ENCODE results near the gene NECAP2. TPM values are rescaled to one million over a fixed set of nuclear protein-coding genes. Genes with fewer than 3 reads are reported as not detected.

Gene NECAP2
- total and polyA plus RNA-seq, 12 donors, result 36.4 to 104 (median 63.5) TPM

GRCh38 chr1:16393570-16394521 lies 46.7 kb upstream of the NECAP2 start:
- peaks cover 36 to 51% of the 10 kb centered on the region in 2 donors for H3K4me1 ChIP-seq (replicated peaks in 1 of 2)

DNA sequence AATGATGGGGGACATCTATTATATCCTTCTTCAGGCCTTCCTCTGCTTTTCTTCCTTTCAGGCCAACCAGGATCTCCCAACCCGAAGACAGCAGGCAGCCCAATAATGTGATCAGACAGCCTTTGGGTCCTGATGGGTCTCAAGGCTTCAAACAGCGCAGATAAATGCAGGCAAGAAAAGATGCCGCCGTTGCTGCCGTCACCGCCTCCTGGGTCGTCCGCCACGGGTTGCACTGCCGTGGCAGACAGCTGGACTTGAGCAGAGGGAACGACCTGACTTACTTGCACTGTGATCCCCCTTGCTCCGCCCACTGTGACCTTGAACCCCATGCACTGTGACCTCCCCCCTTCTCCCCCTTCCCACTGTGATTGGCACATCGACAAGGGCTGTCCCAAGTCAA lies 45.5 kb upstream of the NECAP2 start:
- peaks cover 36 to 47% of the 10 kb centered on the region in 2 donors for H3K4me1 ChIP-seq (replicated peaks in 1 of 2)
- TF ChIP-seq POLR2A (IDR thresholded peaks at IDR 0.05), result no peak
- TF ChIP-seq CTCF (IDR thresholded peaks at IDR 0.05), result no peak
- no peaks in the 10 kb centered on the region for H3K27me3 ChIP-seq
- intact Hi-C loops (cut with DNase I), result no loop called here
- H3K9me3 ChIP-seq (replicated peaks in 1 of 3), result no peaks in the 10 kb centered on the region
- peak overlapping the region in 1 of 5 donors; percentile 25 for H3K27ac ChIP-seq
- DNase-seq, result no peak
- WGBS, 4 donors, result 77 to 79% (median 78%) methylated on average over 13 of the region's 13 CpGs
- H3K36me3 ChIP-seq (replicated peaks in 1 of 2), result peaks cover 0 to 31% of the 10 kb centered on the region in 2 donors
- no peak overlapping the region for H3K4me3 ChIP-seq

More at GRCh38 chr1:16393570-16394521, 46.7 kb upstream of the NECAP2 start:
- intact Hi-C loops (cut with DNase I), result no loop called here
- H3K27me3 ChIP-seq, result no peaks in the 10 kb centered on the region
- H3K36me3 ChIP-seq (replicated peaks in 1 of 2), result peaks cover 0 to 31% of the 10 kb centered on the region in 2 donors
- 72 to 79% (median 76%) methylated on average over 10 of the region's 10 CpGs for WGBS, 4 donors
- no peak for TF ChIP-seq CTCF (IDR thresholded peaks at IDR 0.05)
- no peak for TF ChIP-seq POLR2A (IDR thresholded peaks at IDR 0.05)
- H3K9me3 ChIP-seq (replicated peaks in 1 of 3), result no peaks in the 10 kb centered on the region
- peak in 1 of 7 donors; percentile 36 for DNase-seq
- no peak overlapping the region for H3K4me3 ChIP-seq
- H3K27ac ChIP-seq, result peak overlapping the region in 2 of 5 donors; percentile 14 to 62

DNA sequence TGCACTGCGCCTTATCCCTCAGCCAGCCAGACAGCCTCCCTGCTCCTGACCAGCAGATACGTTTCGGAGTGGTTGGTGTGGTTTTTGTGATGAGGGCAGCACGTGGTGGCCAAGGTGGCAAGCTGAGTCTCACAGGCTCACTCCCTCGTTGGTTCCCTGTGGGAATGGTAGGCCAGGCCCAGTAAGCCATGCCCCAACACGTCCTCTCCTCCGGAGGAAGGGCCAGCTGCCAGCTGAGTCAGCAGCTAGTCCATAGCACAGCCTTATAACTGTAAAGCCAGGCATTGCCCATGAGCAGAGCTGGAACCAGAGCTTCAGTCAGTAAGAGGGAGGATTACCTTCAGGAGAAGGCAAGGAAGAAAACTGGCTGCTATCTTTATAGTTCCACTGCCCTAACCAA lies 43.9 kb upstream of the NECAP2 start:
- Histone ChIP-seq H3K36me3 (replicated peaks in 1 of 2) (peaks cover 0 to 31% of the 10 kb centered on the region in 2 donors), H3K4me1 (replicated peaks in 1 of 2) (peaks cover 29 to 37% of the 10 kb centered on the region in 2 donors), H3K27me3 (no peaks in the 10 kb centered on the region), H3K9me3 (replicated peaks in 1 of 3) (no peaks in the 10 kb centered on the region), H3K27ac (peak overlapping the region in 2 of 5 donors; percentile 49 to 60), H3K4me3 (no peak overlapping the region)
- TF ChIP-seq CTCF (IDR thresholded peaks at IDR 0.05), result no peak
- TF ChIP-seq POLR2A (IDR thresholded peaks at IDR 0.05), result no peak
- 47 to 67% (median 57%) methylated on average over 5 to 7 of the region's 7 CpGs for WGBS, 4 donors
- intact Hi-C loops (cut with DNase I), result no loop called here
- DNase-seq, result peak; percentile 76 to 89 (median 81)

- H3K9me3 ChIP-seq (replicated peaks in 1 of 3), result no peaks in the 10 kb centered on the region
- DNase-seq, result no peak
- peaks cover 0 to 31% of the 10 kb centered on the region in 2 donors for H3K36me3 ChIP-seq (replicated peaks in 1 of 2)
- intact Hi-C loops (cut with DNase I), result no loop called here
- peak overlapping the region in 2 of 5 donors; percentile 49 to 60 for H3K27ac ChIP-seq
- WGBS, 4 donors, result 34 to 63% (median 57%) methylated on average over 5 of the region's 5 CpGs
- H3K4me3 ChIP-seq, result no peak overlapping the region
- H3K4me1 ChIP-seq (replicated peaks in 1 of 2), result peaks cover 24 to 32% of the 10 kb centered on the region in 2 donors
- no peak for TF ChIP-seq CTCF (IDR thresholded peaks at IDR 0.05)
- TF ChIP-seq POLR2A (IDR thresholded peaks at IDR 0.05), result no peak
- H3K27me3 ChIP-seq, result no peaks in the 10 kb centered on the region
Measured at GRCh38 chr1:16397120-16397519, 43.4 kb upstream of the NECAP2 start.

All from adrenal gland (tissue), 12 donors.